Endothelial cell of umbilical vein (primary cell): ENCODE measurements around the gene PRKAR1A.

Experiments used
- EZH2 ChIP-seq: IDR thresholded peaks from 2 replicates; pipeline ENCODE4 v1.6.1; 2012; ENCODE audit warnings: borderline replicate concordance, low read depth, mild to moderate bottlenecking, moderate library complexity, low read length, inconsistent platforms; ENCODE audit not compliant: severe bottlenecking
- FOS ChIP-seq: IDR thresholded peaks from 2 replicates; pipeline ENCODE4 v1.6.1; 2011; ENCODE audit warnings: mild to moderate bottlenecking, low read length, moderate library complexity, borderline replicate concordance; ENCODE audit not compliant: insufficient read depth
- GATA2 ChIP-seq: IDR thresholded peaks from 2 replicates; pipeline ENCODE4 v1.7.0; 2011; ENCODE audit warnings: low read depth, mild to moderate bottlenecking, moderate library complexity, mixed read lengths, low read length; ENCODE audit not compliant: insufficient read length, insufficient read depth
- JUN ChIP-seq: IDR thresholded peaks from 2 replicates; pipeline ENCODE4 v1.6.1; 2011; ENCODE audit warnings: borderline replicate concordance, low read depth; ENCODE audit not compliant: insufficient read length, insufficient read depth
- MYC ChIP-seq: IDR thresholded peaks from one replicate; pipeline ENCODE4 v1.6.1; 2011; ENCODE audit warnings: mild to moderate bottlenecking, low read depth, low read length
- POLR2A ChIP-seq: IDR thresholded peaks from 2 replicates; pipeline ENCODE4 v1.6.1; 2012; ENCODE audit warnings: low read depth, mild to moderate bottlenecking, control low read depth, low read length
- POLR2AphosphoS5 ChIP-seq: IDR thresholded peaks from 2 replicates; pipeline ENCODE4 v1.6.1; 2012; ENCODE audit warnings: low read depth, mild to moderate bottlenecking, control low read depth, low read length, moderate library complexity; ENCODE audit not compliant: insufficient read depth
- TF ChIP-seq, protein P1 (sequence below), 2 donors: IDR thresholded peaks; 1 replicate in 1 of 2; 2 replicates in 1 of 2; pipeline ENCODE4 v1.5.1; 2011; ENCODE audit warnings: low read length in 2 of 2, mild to moderate bottlenecking in 2 of 2, moderate library complexity in 2 of 2, control low read depth in 1 of 2, inconsistent platforms in 1 of 2, low read depth in 1 of 2; ENCODE audit not compliant: insufficient read depth in 1 of 2; ENCODE audit errors: extremely low read depth in 1 of 2
- TF ChIP-seq, protein P2 (sequence below): IDR thresholded peaks from 2 replicates; pipeline ENCODE4 v1.6.1; 2011; ENCODE audit not compliant: insufficient read depth, insufficient read length

DNA sequence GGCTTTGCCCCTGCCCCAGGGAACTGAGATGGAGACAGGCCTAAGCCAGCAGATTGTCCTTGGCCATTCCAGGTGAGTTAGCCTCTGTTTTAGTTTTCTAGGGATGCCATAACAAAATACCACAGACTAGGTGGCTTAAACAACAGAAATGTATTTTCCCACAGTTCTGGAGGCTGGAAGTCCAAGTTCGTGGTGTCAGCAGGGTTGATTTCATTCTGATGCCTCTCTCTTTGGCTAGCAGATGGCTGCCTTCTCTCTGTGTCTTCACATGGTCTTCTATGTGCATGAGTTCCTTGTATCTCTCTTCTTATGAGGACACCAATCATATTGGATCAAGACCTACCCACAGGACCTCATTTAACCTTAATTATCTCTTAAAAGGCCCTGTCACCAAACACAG is 76.1 kb downstream of the PRKAR1A start:
- TF ChIP-seq POLR2A (no peak), EZH2 (no peak), POLR2AphosphoS5 (no peak), FOS (no peak), MYC (no peak), GATA2 (no peak), JUN (no peak)
- TF ChIP-seq, protein P1, sequence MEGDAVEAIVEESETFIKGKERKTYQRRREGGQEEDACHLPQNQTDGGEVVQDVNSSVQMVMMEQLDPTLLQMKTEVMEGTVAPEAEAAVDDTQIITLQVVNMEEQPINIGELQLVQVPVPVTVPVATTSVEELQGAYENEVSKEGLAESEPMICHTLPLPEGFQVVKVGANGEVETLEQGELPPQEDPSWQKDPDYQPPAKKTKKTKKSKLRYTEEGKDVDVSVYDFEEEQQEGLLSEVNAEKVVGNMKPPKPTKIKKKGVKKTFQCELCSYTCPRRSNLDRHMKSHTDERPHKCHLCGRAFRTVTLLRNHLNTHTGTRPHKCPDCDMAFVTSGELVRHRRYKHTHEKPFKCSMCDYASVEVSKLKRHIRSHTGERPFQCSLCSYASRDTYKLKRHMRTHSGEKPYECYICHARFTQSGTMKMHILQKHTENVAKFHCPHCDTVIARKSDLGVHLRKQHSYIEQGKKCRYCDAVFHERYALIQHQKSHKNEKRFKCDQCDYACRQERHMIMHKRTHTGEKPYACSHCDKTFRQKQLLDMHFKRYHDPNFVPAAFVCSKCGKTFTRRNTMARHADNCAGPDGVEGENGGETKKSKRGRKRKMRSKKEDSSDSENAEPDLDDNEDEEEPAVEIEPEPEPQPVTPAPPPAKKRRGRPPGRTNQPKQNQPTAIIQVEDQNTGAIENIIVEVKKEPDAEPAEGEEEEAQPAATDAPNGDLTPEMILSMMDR (IDR thresholded peaks at IDR 0.05; ENCODE audit: extremely low read depth in 1 of 2, insufficient read depth in 1 of 2, low read depth in 1 of 2, low read length in 2 of 2) = no peak
- TF ChIP-seq, protein P2, sequence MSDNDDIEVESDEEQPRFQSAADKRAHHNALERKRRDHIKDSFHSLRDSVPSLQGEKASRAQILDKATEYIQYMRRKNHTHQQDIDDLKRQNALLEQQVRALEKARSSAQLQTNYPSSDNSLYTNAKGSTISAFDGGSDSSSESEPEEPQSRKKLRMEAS = no peak
